ENCODE results near the gene ZFR2. TPM values are rescaled to one million over a fixed set of nuclear protein-coding genes. Genes with fewer than 3 reads are reported as not detected.

ZFR2 gene
- total and polyA plus RNA-seq, 10 of the 15 experiments (the other 5 are each of a cell fraction or from before 2014, with no cell fraction given), result 0.18 TPM; not detected in 9

- ATAC-seq (no peak), FAIRE-seq (no peak), DNase-seq (ENCODE audit: low read depth, low spot score) (no peak)
- ChIA-PET CTCF (interaction anchor here (0.7 to 2.3 kb wide), 10 partner anchors 9 to 486 kb away, joined by 3 to 13 read pairs (median 3); partner anchors contain the start of genes EEF2 and PIP5K1C), RAD21 (ENCODE audit: unreplicated experiment) (interaction anchor here (0.6 to 2.1 kb wide), 10 partner anchors 10 to 1614 kb away, joined by 3 to 7 read pairs (median 4); no protein-coding TSS in a partner anchor), POLR2A (interaction anchor here (0.6 to 1.9 kb wide), 7 partner anchors 208 to 1692 kb away, joined by 3 to 5 read pairs (median 4); partner anchors contain the start of gene MPND), SMC1A (ENCODE audit: uncharacterized antibody, unreplicated experiment) (interaction anchor here (0.6 to 1.5 kb wide), 10 partner anchors 18 to 445 kb away, joined by 3 to 8 read pairs (median 3); partner anchors contain the start of gene EEF2)
- Histone ChIP-seq H3K27me3 (replicated peaks in 1 of 2; ENCODE audit: control insufficient read depth in 2 of 2, insufficient read depth in 2 of 2, low read length in 1 of 2) (no peaks in the 10 kb centered on the region), H3K9ac (ENCODE audit: control insufficient read depth, insufficient read depth, low read length) (peak overlapping the region; percentile 98), H3K36me3 (ENCODE audit: control insufficient read depth in 2 of 2, insufficient read depth in 2 of 2, low read length in 1 of 2) (peaks cover 0 to 6% of the 10 kb centered on the region in 2 experiments; a peak in 3 of 4 replicates), H3K4me2 (ENCODE audit: control insufficient read depth, insufficient read depth) (peak overlapping the region; percentile 85), H3K27ac (ENCODE audit: control insufficient read depth, insufficient read depth) (peak overlapping the region; percentile 100), H2AFZ (ENCODE audit: control insufficient read depth, low read depth, low read length) (peak overlapping the region; percentile 97), H3K79me2 (ENCODE audit: control insufficient read depth, insufficient read depth, low read length) (peaks cover 25% of the 10 kb centered on the region), H4K20me1 (ENCODE audit: control insufficient read depth, insufficient read depth) (no peaks in the 10 kb centered on the region), H3K9me3 (replicated peaks; ENCODE audit: control insufficient read depth, insufficient read depth, low read length) (no peaks in the 10 kb centered on the region), H3K4me3 (no peak overlapping the region), H3K4me1 (ENCODE audit: control insufficient read depth, insufficient read depth, low read length) (peaks cover 4% of the 10 kb centered on the region; the same call in 1 of the 2 replicates)
- in situ Hi-C loops (cut with MboI) (no loop called here), intact Hi-C loops (cut with micrococcal nuclease; ENCODE audit: unreplicated experiment) (no loop called here)
- WGBS (ENCODE audit: insufficient coverage, insufficient replicate concordance, low lambda C conversion rate, missing lambda C conversion rate), result 0% methylated on average over 1 of the region's 1 CpG
- TF ChIP-seq NR2C1 (IDR thresholded peaks at IDR 0.05) (no peak), IRF5 (IDR thresholded peaks at IDR 0.05; ENCODE audit: borderline replicate concordance) (no peak), POU2F2 (IDR thresholded peaks at IDR 0.05; ENCODE audit: borderline replicate concordance, low read depth, low read length) (no peak)
- no TSS peak for BruUV-seq (replicated peaks)
Measured at GRCh38 chr19:3762130-3762473, 106.7 kb downstream of the ZFR2 start.
